OCI-LY3 (cell line): Measurements from ENCODE around the gene NKX1-2.

Source experiments
- EZH2phosphoT487 ChIP-seq: fragments of 200-600 bp; shearing (Covaris generic); IDR thresholded peaks from 2 replicates; pipeline ENCODE4 v1.6.1; 2018; ENCODE audit warnings: antibody characterized with exemption, mixed run types, low read depth
- TF ChIP-seq, protein P1 (sequence below): fragments of 200-600, 300-600 bp; sonication (generic); IDR thresholded peaks from 2 replicates; pipeline ENCODE4 v1.5.1; 2014; ENCODE audit warnings: antibody characterized with exemption, low read length, low read depth

- TF ChIP-seq, protein P1, sequence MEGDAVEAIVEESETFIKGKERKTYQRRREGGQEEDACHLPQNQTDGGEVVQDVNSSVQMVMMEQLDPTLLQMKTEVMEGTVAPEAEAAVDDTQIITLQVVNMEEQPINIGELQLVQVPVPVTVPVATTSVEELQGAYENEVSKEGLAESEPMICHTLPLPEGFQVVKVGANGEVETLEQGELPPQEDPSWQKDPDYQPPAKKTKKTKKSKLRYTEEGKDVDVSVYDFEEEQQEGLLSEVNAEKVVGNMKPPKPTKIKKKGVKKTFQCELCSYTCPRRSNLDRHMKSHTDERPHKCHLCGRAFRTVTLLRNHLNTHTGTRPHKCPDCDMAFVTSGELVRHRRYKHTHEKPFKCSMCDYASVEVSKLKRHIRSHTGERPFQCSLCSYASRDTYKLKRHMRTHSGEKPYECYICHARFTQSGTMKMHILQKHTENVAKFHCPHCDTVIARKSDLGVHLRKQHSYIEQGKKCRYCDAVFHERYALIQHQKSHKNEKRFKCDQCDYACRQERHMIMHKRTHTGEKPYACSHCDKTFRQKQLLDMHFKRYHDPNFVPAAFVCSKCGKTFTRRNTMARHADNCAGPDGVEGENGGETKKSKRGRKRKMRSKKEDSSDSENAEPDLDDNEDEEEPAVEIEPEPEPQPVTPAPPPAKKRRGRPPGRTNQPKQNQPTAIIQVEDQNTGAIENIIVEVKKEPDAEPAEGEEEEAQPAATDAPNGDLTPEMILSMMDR, result no peak
- no peak for TF ChIP-seq EZH2phosphoT487
These were observed 34.8 kb upstream of the NKX1-2 start for GRCh38 chr10:124484661-124485060.
